ENCODE data around the gene ZNF470.

ZNF470 gene

DNA sequence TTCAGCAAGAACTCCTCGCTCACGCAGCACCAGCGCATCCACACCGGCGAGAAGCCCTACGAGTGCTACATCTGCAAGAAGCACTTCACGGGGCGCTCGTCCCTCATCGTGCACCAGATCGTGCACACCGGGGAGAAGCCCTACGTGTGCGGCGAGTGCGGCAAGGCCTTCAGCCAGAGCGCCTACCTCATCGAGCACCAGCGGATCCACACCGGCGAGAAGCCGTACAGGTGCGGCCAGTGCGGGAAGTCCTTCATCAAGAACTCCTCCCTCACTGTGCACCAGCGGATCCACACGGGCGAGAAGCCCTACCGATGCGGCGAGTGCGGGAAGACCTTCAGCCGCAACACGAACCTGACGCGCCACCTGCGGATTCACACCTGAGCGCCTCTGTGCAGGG, 55.1 kb downstream of the ZNF470 start:
- TF ChIP-seq FOXP2 (optimal IDR thresholded peaks at IDR 0.05; ENCODE audit: borderline replicate concordance, extremely low read depth, extremely low read length, insufficient read depth) (no peak), SIN3A (IDR thresholded peaks at IDR 0.05; ENCODE audit: borderline replicate concordance, insufficient read depth, low read length) (no peak), TAF1 (IDR thresholded peaks at IDR 0.05; ENCODE audit: borderline replicate concordance, insufficient read depth, low read length) (no peak), POLR2AphosphoS5 (IDR thresholded peaks at IDR 0.05; ENCODE audit: low read depth, low read length) (no peak)
- TF ChIP-seq, protein P1, sequence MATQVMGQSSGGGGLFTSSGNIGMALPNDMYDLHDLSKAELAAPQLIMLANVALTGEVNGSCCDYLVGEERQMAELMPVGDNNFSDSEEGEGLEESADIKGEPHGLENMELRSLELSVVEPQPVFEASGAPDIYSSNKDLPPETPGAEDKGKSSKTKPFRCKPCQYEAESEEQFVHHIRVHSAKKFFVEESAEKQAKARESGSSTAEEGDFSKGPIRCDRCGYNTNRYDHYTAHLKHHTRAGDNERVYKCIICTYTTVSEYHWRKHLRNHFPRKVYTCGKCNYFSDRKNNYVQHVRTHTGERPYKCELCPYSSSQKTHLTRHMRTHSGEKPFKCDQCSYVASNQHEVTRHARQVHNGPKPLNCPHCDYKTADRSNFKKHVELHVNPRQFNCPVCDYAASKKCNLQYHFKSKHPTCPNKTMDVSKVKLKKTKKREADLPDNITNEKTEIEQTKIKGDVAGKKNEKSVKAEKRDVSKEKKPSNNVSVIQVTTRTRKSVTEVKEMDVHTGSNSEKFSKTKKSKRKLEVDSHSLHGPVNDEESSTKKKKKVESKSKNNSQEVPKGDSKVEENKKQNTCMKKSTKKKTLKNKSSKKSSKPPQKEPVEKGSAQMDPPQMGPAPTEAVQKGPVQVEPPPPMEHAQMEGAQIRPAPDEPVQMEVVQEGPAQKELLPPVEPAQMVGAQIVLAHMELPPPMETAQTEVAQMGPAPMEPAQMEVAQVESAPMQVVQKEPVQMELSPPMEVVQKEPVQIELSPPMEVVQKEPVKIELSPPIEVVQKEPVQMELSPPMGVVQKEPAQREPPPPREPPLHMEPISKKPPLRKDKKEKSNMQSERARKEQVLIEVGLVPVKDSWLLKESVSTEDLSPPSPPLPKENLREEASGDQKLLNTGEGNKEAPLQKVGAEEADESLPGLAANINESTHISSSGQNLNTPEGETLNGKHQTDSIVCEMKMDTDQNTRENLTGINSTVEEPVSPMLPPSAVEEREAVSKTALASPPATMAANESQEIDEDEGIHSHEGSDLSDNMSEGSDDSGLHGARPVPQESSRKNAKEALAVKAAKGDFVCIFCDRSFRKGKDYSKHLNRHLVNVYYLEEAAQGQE (IDR thresholded peaks at IDR 0.05; ENCODE audit: insufficient read depth in 1 of 2, low read depth in 2 of 2, low read length in 2 of 2): no peak

DNA sequence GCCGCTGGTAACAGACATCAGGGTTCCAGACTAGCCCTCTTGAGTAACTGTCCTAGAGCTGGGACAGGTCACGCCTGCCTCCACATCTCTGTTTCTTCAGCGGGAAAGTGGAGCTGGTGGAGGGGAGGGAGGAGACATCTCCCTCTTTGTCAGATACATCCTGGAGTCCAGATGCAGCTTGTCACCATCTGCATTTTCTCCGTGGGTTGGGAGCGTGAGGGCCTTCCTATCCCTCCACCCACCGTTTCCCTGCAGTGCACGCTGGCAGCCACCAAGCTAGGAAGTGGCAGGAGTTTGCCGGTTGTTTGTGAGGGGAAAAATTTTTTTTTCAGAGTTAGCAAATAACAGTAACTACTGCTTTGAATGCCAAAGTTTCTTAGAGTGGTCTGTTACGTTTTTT, 55.7 kb downstream of the ZNF470 start:
- TF ChIP-seq TAF1 (IDR thresholded peaks at IDR 0.05; ENCODE audit: borderline replicate concordance, insufficient read depth, low read length): no peak

GRCh38 chr19:56625708-56626107, 58.4 kb downstream of the ZNF470 start:
- no peak for TF ChIP-seq POLR2AphosphoS5 (IDR thresholded peaks at IDR 0.05; ENCODE audit: low read depth, low read length)
- no peak for TF ChIP-seq TAF1 (IDR thresholded peaks at IDR 0.05; ENCODE audit: borderline replicate concordance, insufficient read depth, low read length)
- no peak for TF ChIP-seq SIN3A (IDR thresholded peaks at IDR 0.05; ENCODE audit: borderline replicate concordance, insufficient read depth, low read length)
- TF ChIP-seq, protein P1 (IDR thresholded peaks at IDR 0.05; ENCODE audit: insufficient read depth in 1 of 2, low read depth in 2 of 2, low read length in 2 of 2): no peak
- no peak for TF ChIP-seq FOXP2 (optimal IDR thresholded peaks at IDR 0.05; ENCODE audit: borderline replicate concordance, extremely low read depth, extremely low read length, insufficient read depth)

DNA sequence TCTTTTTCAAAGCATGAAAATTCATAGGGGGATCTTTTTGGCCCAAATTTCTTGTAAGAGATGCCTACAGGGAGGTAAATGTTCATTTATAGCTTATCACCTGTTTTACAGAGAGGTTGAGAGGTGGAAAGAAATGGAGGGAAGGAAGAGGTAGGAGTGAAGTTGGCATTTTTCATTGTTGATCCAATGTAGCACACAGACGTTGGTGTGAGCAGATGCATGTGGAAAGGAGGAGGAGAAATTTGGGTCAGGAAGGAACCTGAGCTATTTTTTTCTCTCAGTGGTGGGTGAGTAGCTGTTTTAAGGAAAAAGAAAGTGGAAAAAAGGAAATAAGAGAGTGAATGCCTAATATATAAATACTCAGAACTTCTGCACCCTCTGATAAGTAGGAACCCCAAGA, 65.8 kb downstream of the ZNF470 start:
- TF ChIP-seq TAF1 (IDR thresholded peaks at IDR 0.05; ENCODE audit: borderline replicate concordance, insufficient read depth, low read length) (no peak), SIN3A (IDR thresholded peaks at IDR 0.05; ENCODE audit: borderline replicate concordance, insufficient read depth, low read length) (no peak), POLR2AphosphoS5 (IDR thresholded peaks at IDR 0.05; ENCODE audit: low read depth, low read length) (no peak), FOXP2 (optimal IDR thresholded peaks at IDR 0.05; ENCODE audit: borderline replicate concordance, extremely low read depth, extremely low read length, insufficient read depth) (no peak)
- TF ChIP-seq, protein P1 (IDR thresholded peaks at IDR 0.05; ENCODE audit: insufficient read depth in 1 of 2, low read depth in 2 of 2, low read length in 2 of 2): no peak

DNA sequence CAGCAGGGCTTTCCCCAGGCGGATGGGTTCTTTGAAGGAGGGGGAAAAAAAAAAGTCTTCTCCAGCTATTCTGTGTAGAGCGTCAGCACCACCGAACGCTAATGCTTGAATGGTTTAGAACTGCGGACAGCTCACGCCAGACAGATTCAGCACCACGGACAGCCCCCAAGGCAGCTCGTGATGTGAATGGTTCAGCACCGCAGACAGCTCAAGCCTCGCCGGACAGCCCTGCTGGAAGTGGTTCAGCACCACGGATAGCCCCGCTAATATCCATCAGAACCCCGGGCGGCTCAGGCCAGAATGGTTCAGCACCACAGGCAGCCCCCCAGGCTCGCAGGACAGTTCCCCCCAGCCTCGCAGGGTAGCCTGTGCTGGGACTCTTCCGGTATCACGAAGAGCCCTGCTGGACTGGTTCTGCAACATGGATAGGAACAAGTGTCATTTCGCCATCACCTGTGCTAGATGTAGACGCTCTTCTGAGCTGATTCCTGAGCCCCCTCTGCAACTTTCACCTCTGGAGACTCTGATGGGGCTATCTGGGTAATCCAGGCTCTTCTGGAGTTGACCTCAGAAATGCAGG, 70.8 kb downstream of the ZNF470 start:
- TF ChIP-seq TAF1 (IDR thresholded peaks at IDR 0.05; ENCODE audit: borderline replicate concordance, insufficient read depth, low read length) (no peak), POLR2AphosphoS5 (IDR thresholded peaks at IDR 0.05; ENCODE audit: low read depth, low read length) (no peak), FOXP2 (optimal IDR thresholded peaks at IDR 0.05; ENCODE audit: borderline replicate concordance, extremely low read depth, extremely low read length, insufficient read depth) (no peak), SIN3A (IDR thresholded peaks at IDR 0.05; ENCODE audit: borderline replicate concordance, insufficient read depth, low read length) (peak; percentile 100)
- TF ChIP-seq, protein P1 (IDR thresholded peaks at IDR 0.05; ENCODE audit: insufficient read depth in 1 of 2, low read depth in 2 of 2, low read length in 2 of 2): peak; percentile 98 to 99
